SH-SY5Y (cell line): ENCODE data around the gene SLC6A12.

Experiments
- GATA2 ChIP-seq: IDR thresholded peaks from 2 replicates; pipeline ENCODE4 v1.6.1; 2011; ENCODE audit warnings: mild to moderate bottlenecking, low read depth, low read length
- GATA3 ChIP-seq: IDR thresholded peaks from 2 replicates; pipeline ENCODE4 v1.6.1; 2011; ENCODE audit warnings: low read depth, mild to moderate bottlenecking, low read length, moderate library complexity

DNA sequence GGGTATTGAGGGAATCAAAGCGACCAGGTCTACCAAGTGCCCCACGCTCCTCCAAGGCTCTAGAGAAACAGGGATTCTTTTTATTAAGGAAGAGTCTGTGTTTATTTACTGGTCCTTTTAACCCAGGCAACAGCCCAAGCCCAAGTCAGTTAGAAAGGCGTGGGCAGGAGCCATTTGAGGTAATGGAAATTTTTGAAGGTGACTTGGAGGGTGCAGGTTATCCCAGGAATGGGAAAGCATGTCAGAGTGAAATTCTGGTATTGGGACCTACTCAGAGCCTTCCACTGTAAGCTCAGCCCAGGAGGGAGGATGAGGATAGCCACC lies 2.9 kb downstream of the SLC6A12 start:
- TF ChIP-seq GATA3 (no peak), GATA2 (no peak)
